C4-2B (cell line): ENCODE measurements around the gene NAGK.

ENCODE experiments used
- H3K27ac ChIP-seq: fragments of 450-650 bp; 2 replicates; pipeline ENCODE4 v1.5.1; 2017
- CTCF ChIP-seq: fragments of 450-650 bp; conservative IDR thresholded peaks from 2 replicates; pipeline ENCODE4 v1.5.1; 2017; ENCODE audit warnings: mild to moderate bottlenecking
- ZFX ChIP-seq: fragments of 450-650 bp; IDR thresholded peaks from 2 replicates; pipeline ENCODE4 v1.6.1; 2017

The NAGK gene

GRCh38 chr2:71067567-71068217, 756 bp upstream of the NAGK start:
- H3K27ac ChIP-seq: peak overlapping the region; percentile 85
- TF ChIP-seq CTCF: no peak
- TF ChIP-seq ZFX: no peak

GRCh38 chr2:71069376-71069775, 928 bp downstream of the NAGK start:
- H3K27ac ChIP-seq: no peak overlapping the region; the same call in 1 of the 2 replicates
- TF ChIP-seq CTCF: no peak
- no peak for TF ChIP-seq ZFX

DNA sequence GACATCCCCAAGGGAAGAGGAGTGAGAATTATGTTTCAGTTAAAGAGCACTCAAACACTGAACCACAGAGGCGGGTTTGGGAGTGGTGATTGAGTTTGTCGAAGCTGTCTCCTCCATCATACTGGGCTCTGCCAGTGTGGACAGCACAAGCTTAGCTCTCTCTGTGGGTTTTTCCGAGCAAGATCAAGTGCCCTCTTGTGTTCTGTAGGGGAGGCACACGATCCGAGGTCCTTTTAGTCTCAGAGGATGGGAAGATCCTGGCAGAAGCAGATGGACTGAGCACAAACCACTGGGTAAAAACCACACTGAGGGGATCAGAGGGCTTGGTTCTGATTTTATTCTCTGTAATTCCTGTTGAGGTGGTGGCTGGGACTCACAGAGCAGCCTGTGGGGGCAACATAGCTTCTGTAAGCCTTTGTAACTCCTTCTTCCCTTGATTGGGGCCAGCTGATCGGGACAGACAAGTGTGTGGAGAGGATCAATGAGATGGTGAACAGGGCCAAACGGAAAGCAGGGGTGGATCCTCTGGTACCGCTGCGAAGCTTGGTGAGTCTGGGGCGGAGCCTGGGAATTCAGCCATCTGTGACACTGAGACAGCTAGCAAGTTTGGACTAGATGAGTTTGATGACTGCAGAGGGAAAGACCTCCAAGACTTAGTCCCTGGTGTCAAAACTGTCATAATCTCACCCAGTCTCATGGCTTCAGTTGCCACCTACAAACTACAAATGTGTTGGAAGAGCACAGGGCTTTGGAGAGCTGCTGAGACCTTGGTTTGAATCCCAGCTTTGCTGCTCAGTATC, 2.0 kb downstream of the NAGK start:
- no peak overlapping the region for H3K27ac ChIP-seq
- TF ChIP-seq CTCF: peak; percentile 24
- TF ChIP-seq ZFX: no peak

GRCh38 chr2:71071681-71072398, 3.4 kb downstream of the NAGK start:
- TF ChIP-seq CTCF (no peak), ZFX (no peak)
- H3K27ac ChIP-seq: no peak overlapping the region

DNA sequence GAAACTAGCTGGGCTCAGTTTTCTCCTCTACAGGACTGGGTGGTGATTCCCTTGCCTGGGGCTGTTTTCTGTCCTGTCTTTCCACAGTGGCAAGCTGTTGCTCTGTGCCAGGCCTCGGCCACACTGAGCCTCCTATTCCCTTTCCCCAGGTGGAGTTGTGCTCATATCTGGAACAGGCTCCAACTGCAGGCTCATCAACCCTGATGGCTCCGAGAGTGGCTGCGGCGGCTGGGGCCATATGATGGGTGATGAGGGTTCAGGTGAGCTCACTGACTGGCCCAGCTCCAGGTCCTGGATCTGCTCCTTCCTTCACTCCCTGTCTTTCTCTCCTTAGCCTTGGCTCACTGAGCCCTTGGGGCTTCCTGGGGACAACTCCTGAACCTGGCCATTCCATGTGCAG, 4.0 kb downstream of the NAGK start:
- H3K27ac ChIP-seq: no peak overlapping the region
- TF ChIP-seq CTCF: no peak
- no peak for TF ChIP-seq ZFX

DNA sequence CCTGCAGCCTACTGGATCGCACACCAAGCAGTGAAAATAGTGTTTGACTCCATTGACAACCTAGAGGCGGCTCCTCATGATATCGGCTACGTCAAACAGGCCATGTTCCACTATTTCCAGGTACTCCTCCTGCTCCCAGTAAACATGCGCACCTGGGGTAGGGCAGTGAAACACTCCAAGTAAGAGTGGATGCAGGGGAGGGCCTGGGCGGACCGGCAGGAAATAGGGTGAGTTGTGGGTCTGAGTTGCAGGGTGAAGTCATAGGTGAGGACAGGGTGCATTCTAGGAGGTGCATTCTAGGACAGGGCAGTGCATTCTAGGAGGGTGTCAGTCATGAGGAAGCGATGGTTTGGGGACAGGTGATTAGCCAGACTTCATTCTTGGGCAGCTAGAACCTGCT, 5.0 kb downstream of the NAGK start:
- H3K27ac ChIP-seq: no peak overlapping the region
- TF ChIP-seq CTCF: no peak
- TF ChIP-seq ZFX: no peak

GRCh38 chr2:71074893-71075395, 6.5 kb downstream of the NAGK start:
- TF ChIP-seq ZFX (no peak), CTCF (no peak)
- no peak overlapping the region for H3K27ac ChIP-seq
